GM12878 (cell line): Measurements from ENCODE around the gene LRP4. TPM values are rescaled to one million over a fixed set of nuclear protein-coding genes. Genes with fewer than 3 reads are reported as not detected.

Experiments
- BMI1 ChIP-seq: fragments of 450-650 bp; IDR thresholded peaks from 2 replicates; pipeline ENCODE4 v1.6.1; 2016; ENCODE audit warnings: mild to moderate bottlenecking, moderate library complexity, borderline replicate concordance
- CBX5 ChIP-seq: sonication (generic); IDR thresholded peaks from 2 replicates; pipeline ENCODE4 v1.6.1; 2016; ENCODE audit warnings: low read depth, moderate library complexity, mild to moderate bottlenecking, inconsistent platforms
- EP300 ChIP-seq, 2 experiments: fragments of 150-350 bp in 1 of 2; IDR thresholded peaks; 2 replicates each; pipeline ENCODE4 v1.6.1; 2011 to 2012; ENCODE audit warnings: low read depth in 2 of 2, low read length in 2 of 2, borderline replicate concordance in 1 of 2, improper control_type of control experiment in 1 of 2, inconsistent platforms in 1 of 2; ENCODE audit not compliant: control insufficient read depth in 1 of 2
- FOXM1 ChIP-seq: IDR thresholded peaks from 2 replicates; pipeline ENCODE4 v1.6.1; 2012; ENCODE audit warnings: low read depth, mild to moderate bottlenecking, inconsistent platforms, low read length, moderate library complexity
- TCF3 ChIP-seq: IDR thresholded peaks from 2 replicates; pipeline ENCODE4 v1.6.1; 2012; ENCODE audit warnings: low read depth, mild to moderate bottlenecking, low read length, borderline replicate concordance; ENCODE audit not compliant: insufficient read depth
- USF1 ChIP-seq: IDR thresholded peaks from 2 replicates; pipeline ENCODE4 v1.6.1; 2011; ENCODE audit warnings: borderline replicate concordance, low read depth, mild to moderate bottlenecking, moderate library complexity, mixed read lengths, low read length; ENCODE audit not compliant: insufficient read depth; ENCODE audit errors: extremely low read length
- YY1 ChIP-seq: IDR thresholded peaks from 2 replicates; pipeline ENCODE4 v1.6.1; 2011; ENCODE audit warnings: low read depth, mild to moderate bottlenecking, low read length
- polyA plus RNA-seq, 11 experiments: library from polyadenylated mRNA; depleted of rRNA in 4 of 11; unstranded in 6 of 11; stranded (reverse) in 5 of 11; fragments of >200 nt; fragmentation: Nextera tagmentation in 4 of 11; fragmentation: Illumina TruSeq in 1 of 11; extraction: Ambion mirVana in 4 of 11; extraction: Trizol in 1 of 11; gene quantifications; 1 replicate in 1 of 11; 2 replicates in 10 of 11; pipeline versions ENCODE4 v1.2.1 to v1.2.3, GENCODE V29; 2011 to 2016; ENCODE audit warnings: inconsistent platforms in 2 of 11, missing spikeins in 2 of 11, low read depth in 1 of 11
- total RNA-seq, 4 experiments: library from RNA; depleted of rRNA in 3 of 4; stranded (reverse); fragments of >200 nt in 3 of 4; fragmentation: Illumina TruSeq in 1 of 4; extraction: Trizol in 1 of 4; gene quantifications; 2 replicates each; pipeline versions ENCODE4 v1.2.1 to v1.2.3, GENCODE V29; 2013 to 2021
- TF ChIP-seq, protein P1 (sequence below): fragments of 450-650 bp; IDR thresholded peaks from 2 replicates; pipeline ENCODE4 v1.6.1; 2014; ENCODE audit warnings: mild to moderate bottlenecking
- TF ChIP-seq, protein P2 (sequence below), 3 experiments: IDR thresholded peaks in 2 of 3; conservative IDR thresholded peaks in 1 of 3; 2 replicates each; pipeline ENCODE4 v1.5.1; 2011; ENCODE audit warnings: low read depth in 3 of 3, low read length in 3 of 3, mild to moderate bottlenecking in 3 of 3, control low read depth in 2 of 3, moderate library complexity in 2 of 3, inconsistent platforms in 1 of 3, mixed read lengths in 1 of 3; ENCODE audit not compliant: control insufficient read depth in 2 of 3, insufficient read depth in 1 of 3; ENCODE audit errors: extremely low read depth in 1 of 3
- TF ChIP-seq, protein P3 (sequence below): IDR thresholded peaks from 2 replicates; pipeline ENCODE4 v1.6.1; 2012; ENCODE audit warnings: improper control_type of control experiment, low read depth, low read length; ENCODE audit not compliant: insufficient replicate concordance

LRP4 gene
- total and polyA plus RNA-seq, 10 of the 15 experiments (the other 5 are each of a cell fraction or from before 2014, with no cell fraction given) = under 0.01 to 0.06 (median 0.03) TPM; not detected in 6

DNA sequence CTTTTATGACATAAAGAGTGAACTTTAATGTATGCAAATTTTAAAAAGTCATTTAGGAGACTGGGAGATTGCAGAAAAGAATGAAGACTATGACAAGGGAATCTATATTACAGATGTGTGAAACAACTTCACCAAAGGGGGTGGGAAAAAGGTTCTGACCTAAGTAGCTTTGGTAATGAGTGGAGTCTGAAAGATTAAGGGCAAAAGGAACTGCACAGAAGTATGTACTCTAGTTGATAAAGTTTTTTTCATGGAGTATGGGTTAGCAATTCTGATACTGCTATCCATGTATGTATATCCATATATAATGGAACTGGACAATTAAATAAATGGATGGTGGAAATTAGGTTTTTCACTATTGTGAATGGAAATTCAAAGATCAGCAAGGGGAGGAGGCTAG lies 81.5 kb downstream of the LRP4 start (continued):
- TF ChIP-seq, protein P1, sequence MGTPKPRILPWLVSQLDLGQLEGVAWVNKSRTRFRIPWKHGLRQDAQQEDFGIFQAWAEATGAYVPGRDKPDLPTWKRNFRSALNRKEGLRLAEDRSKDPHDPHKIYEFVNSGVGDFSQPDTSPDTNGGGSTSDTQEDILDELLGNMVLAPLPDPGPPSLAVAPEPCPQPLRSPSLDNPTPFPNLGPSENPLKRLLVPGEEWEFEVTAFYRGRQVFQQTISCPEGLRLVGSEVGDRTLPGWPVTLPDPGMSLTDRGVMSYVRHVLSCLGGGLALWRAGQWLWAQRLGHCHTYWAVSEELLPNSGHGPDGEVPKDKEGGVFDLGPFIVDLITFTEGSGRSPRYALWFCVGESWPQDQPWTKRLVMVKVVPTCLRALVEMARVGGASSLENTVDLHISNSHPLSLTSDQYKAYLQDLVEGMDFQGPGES = no peak
- TF ChIP-seq, protein P2, sequence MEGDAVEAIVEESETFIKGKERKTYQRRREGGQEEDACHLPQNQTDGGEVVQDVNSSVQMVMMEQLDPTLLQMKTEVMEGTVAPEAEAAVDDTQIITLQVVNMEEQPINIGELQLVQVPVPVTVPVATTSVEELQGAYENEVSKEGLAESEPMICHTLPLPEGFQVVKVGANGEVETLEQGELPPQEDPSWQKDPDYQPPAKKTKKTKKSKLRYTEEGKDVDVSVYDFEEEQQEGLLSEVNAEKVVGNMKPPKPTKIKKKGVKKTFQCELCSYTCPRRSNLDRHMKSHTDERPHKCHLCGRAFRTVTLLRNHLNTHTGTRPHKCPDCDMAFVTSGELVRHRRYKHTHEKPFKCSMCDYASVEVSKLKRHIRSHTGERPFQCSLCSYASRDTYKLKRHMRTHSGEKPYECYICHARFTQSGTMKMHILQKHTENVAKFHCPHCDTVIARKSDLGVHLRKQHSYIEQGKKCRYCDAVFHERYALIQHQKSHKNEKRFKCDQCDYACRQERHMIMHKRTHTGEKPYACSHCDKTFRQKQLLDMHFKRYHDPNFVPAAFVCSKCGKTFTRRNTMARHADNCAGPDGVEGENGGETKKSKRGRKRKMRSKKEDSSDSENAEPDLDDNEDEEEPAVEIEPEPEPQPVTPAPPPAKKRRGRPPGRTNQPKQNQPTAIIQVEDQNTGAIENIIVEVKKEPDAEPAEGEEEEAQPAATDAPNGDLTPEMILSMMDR (IDR thresholded peaks at IDR 0.05 in 2 of 3, conservative IDR thresholded peaks at IDR 0.05 in 1 of 3; ENCODE audit: control insufficient read depth in 2 of 3, extremely low read depth in 1 of 3, insufficient read depth in 1 of 3, low read depth in 3 of 3, low read length in 3 of 3) = no peak
- TF ChIP-seq YY1 = no peak
- no peak for TF ChIP-seq CBX5
- no peak for TF ChIP-seq USF1
- no peak for TF ChIP-seq EP300 (IDR thresholded peaks at IDR 0.05; ENCODE audit: borderline replicate concordance in 1 of 2, control insufficient read depth in 1 of 2, low read depth in 2 of 2, low read length in 2 of 2)
- no peak for TF ChIP-seq BMI1
- TF ChIP-seq, protein P3, sequence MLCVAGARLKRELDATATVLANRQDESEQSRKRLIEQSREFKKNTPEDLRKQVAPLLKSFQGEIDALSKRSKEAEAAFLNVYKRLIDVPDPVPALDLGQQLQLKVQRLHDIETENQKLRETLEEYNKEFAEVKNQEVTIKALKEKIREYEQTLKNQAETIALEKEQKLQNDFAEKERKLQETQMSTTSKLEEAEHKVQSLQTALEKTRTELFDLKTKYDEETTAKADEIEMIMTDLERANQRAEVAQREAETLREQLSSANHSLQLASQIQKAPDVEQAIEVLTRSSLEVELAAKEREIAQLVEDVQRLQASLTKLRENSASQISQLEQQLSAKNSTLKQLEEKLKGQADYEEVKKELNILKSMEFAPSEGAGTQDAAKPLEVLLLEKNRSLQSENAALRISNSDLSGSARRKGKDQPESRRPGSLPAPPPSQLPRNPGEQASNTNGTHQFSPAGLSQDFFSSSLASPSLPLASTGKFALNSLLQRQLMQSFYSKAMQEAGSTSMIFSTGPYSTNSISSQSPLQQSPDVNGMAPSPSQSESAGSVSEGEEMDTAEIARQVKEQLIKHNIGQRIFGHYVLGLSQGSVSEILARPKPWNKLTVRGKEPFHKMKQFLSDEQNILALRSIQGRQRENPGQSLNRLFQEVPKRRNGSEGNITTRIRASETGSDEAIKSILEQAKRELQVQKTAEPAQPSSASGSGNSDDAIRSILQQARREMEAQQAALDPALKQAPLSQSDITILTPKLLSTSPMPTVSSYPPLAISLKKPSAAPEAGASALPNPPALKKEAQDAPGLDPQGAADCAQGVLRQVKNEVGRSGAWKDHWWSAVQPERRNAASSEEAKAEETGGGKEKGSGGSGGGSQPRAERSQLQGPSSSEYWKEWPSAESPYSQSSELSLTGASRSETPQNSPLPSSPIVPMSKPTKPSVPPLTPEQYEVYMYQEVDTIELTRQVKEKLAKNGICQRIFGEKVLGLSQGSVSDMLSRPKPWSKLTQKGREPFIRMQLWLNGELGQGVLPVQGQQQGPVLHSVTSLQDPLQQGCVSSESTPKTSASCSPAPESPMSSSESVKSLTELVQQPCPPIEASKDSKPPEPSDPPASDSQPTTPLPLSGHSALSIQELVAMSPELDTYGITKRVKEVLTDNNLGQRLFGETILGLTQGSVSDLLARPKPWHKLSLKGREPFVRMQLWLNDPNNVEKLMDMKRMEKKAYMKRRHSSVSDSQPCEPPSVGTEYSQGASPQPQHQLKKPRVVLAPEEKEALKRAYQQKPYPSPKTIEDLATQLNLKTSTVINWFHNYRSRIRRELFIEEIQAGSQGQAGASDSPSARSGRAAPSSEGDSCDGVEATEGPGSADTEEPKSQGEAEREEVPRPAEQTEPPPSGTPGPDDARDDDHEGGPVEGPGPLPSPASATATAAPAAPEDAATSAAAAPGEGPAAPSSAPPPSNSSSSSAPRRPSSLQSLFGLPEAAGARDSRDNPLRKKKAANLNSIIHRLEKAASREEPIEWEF = no peak
- TF ChIP-seq FOXM1 = no peak
- no peak for TF ChIP-seq TCF3
